Erythroblast (primary cell): ENCODE results near the gene RAD54L2.

Experiments
- GATA1 ChIP-seq: IDR thresholded peaks from 2 replicates; pipeline ENCODE4 v1.6.1; 2011; ENCODE audit warnings: low read depth, mild to moderate bottlenecking, control low read depth, low read length, moderate library complexity
- POLR2A ChIP-seq: IDR thresholded peaks from 2 replicates; pipeline ENCODE4 v1.6.1; 2011; ENCODE audit warnings: mild to moderate bottlenecking, low read length

- TF ChIP-seq POLR2A (no peak), GATA1 (no peak)
Measured at GRCh38 chr3:51559961-51560360, 21.4 kb downstream of the RAD54L2 start.
